HepG2 (cell line): ENCODE measurements around the gene TSC1. TPM values are rescaled to one million over a fixed set of nuclear protein-coding genes. Genes with fewer than 3 reads are reported as not detected.

Experiments used
- AKAP8 ChIP-seq: sonication (generic); formaldehyde crosslinking; IDR thresholded peaks from 2 replicates; pipeline ENCODE4 v1.5.1; 2020; ENCODE audit warnings: mild to moderate bottlenecking, missing genetic modification reagents
- CC2D1A ChIP-seq: sonication (generic); formaldehyde crosslinking; IDR thresholded peaks from 2 replicates; pipeline ENCODE4 v1.8.1; 2023; ENCODE audit warnings: mild to moderate bottlenecking, missing genetic modification reagents
- CEBPB ChIP-seq: IDR thresholded peaks from 2 replicates; pipeline ENCODE4 v1.6.1; 2011; ENCODE audit warnings: low read depth, low read length, improper control_type of control experiment, borderline replicate concordance
- E2F2 ChIP-seq: sonication (generic); formaldehyde crosslinking; IDR thresholded peaks from 2 replicates; pipeline ENCODE4 v1.4.0; 2020; ENCODE audit warnings: missing genetic modification reagents, borderline replicate concordance
- FOXC1 ChIP-seq: sonication (generic); formaldehyde crosslinking; IDR thresholded peaks from 2 replicates; pipeline ENCODE4 v1.8.0; 2022; ENCODE audit warnings: mild to moderate bottlenecking, missing genetic modification reagents, borderline replicate concordance
- GPN1 ChIP-seq: sonication (generic); formaldehyde crosslinking; IDR thresholded peaks from 2 replicates; pipeline ENCODE4 v1.5.1; 2020; ENCODE audit warnings: missing genetic modification reagents, borderline replicate concordance
- HMG20A ChIP-seq: IDR thresholded peaks from 2 replicates; pipeline ENCODE4 v1.6.1; 2016; ENCODE audit warnings: borderline replicate concordance
- HMG20B ChIP-seq: conservative IDR thresholded peaks from 2 replicates; pipeline ENCODE4 v1.6.1; 2016; ENCODE audit warnings: missing genetic modification reagents, missing compliant biosample characterization
- HNRNPK ChIP-seq: fragments of 200-400 bp; formaldehyde crosslinking; IDR thresholded peaks from 2 replicates; pipeline ENCODE4 v1.6.1; 2018; ENCODE audit warnings: low read length, low read depth, moderate library complexity, mild to moderate bottlenecking; ENCODE audit not compliant: poor library complexity, severe bottlenecking
- MYC ChIP-seq: sonication (generic); formaldehyde crosslinking; IDR thresholded peaks from 2 replicates; pipeline ENCODE4 v1.9.0; 2021; ENCODE audit warnings: missing genetic modification reagents, borderline replicate concordance
- ONECUT2 ChIP-seq: sonication (generic); formaldehyde crosslinking; IDR thresholded peaks from 2 replicates; pipeline ENCODE4 v1.4.0; 2020; ENCODE audit warnings: missing genetic modification reagents
- PAX8 ChIP-seq: sonication (generic); formaldehyde crosslinking; IDR thresholded peaks from 2 replicates; pipeline ENCODE4 v1.8.0; 2022; ENCODE audit warnings: mild to moderate bottlenecking, missing genetic modification reagents, borderline replicate concordance
- RFX3 ChIP-seq: IDR thresholded peaks from 2 replicates; pipeline ENCODE4 v1.6.1; 2016; ENCODE audit warnings: missing biosample characterization, missing genetic modification reagents
- SATB2 ChIP-seq: sonication (generic); formaldehyde crosslinking; IDR thresholded peaks from 2 replicates; pipeline ENCODE4 v1.5.0; 2020; ENCODE audit warnings: missing genetic modification reagents
- ZNF264 ChIP-seq: sonication (generic); formaldehyde crosslinking; IDR thresholded peaks from 2 replicates; pipeline ENCODE4 v1.4.0; 2020; ENCODE audit warnings: missing genetic modification reagents
- ZNF557 ChIP-seq: sonication (generic); formaldehyde crosslinking; IDR thresholded peaks from 2 replicates; pipeline ENCODE4 v1.4.0; 2020; ENCODE audit warnings: missing genetic modification reagents
- ZNF569 ChIP-seq: sonication (generic); formaldehyde crosslinking; IDR thresholded peaks from 2 replicates; pipeline ENCODE4 v1.5.0; 2020; ENCODE audit warnings: mild to moderate bottlenecking, missing genetic modification reagents, moderate library complexity, borderline replicate concordance
- ZNF672 ChIP-seq: sonication (generic); formaldehyde crosslinking; IDR thresholded peaks from 2 replicates; pipeline ENCODE4 v1.8.1; 2022; ENCODE audit warnings: missing genetic modification reagents
- ZNF782 ChIP-seq: sonication (generic); formaldehyde crosslinking; IDR thresholded peaks from 2 replicates; pipeline ENCODE4 v1.4.0; 2020; ENCODE audit warnings: missing genetic modification reagents, mild to moderate bottlenecking, borderline replicate concordance
- polyA plus RNA-seq, 8 experiments: library from polyadenylated mRNA; depleted of rRNA in 3 of 8; stranded (reverse) in 7 of 8; unstranded in 1 of 8; fragments of >200 nt; fragmentation: Illumina TruSeq in 4 of 8; extraction: Trizol in 4 of 8; gene quantifications; 2 replicates each; pipeline versions ENCODE4 v1.2.1 to v1.2.3, GENCODE V29; 2011 to 2016; ENCODE audit warnings: low read depth in 4 of 8, missing spikeins in 1 of 8, mixed read lengths in 1 of 8; ENCODE audit not compliant: insufficient read depth in 1 of 8
- total RNA-seq, 5 experiments: library from RNA; depleted of rRNA; stranded (reverse); fragments of >200 nt; fragmentation: Illumina TruSeq; extraction: Trizol; gene quantifications; 2 replicates each; pipeline ENCODE4 v1.2.3, GENCODE V29; 2016; ENCODE audit warnings: low read depth in 1 of 5
- TF ChIP-seq, protein P1 (sequence below): sonication (generic); formaldehyde crosslinking; IDR thresholded peaks from 2 replicates; pipeline ENCODE4 v1.8.0; 2023; ENCODE audit warnings: mild to moderate bottlenecking, missing genetic modification reagents
- TF ChIP-seq, protein P2 (sequence below): IDR thresholded peaks from 2 replicates; pipeline ENCODE4 v1.6.1; 2016
- TF ChIP-seq, protein P3 (sequence below): IDR thresholded peaks from 2 replicates; pipeline ENCODE4 v1.6.1; 2016; ENCODE audit warnings: missing compliant biosample characterization, missing genetic modification reagents, borderline replicate concordance
- TF ChIP-seq, protein P4 (sequence below): sonication (generic); formaldehyde crosslinking; IDR thresholded peaks from 2 replicates; pipeline ENCODE4 v1.5.0; 2020; ENCODE audit warnings: missing genetic modification reagents, mild to moderate bottlenecking, borderline replicate concordance

TSC1 gene
- total and polyA plus RNA-seq, 2 of the 13 experiments (the other 11 are each of a cell fraction or from before 2014, with no cell fraction given), result 31.6 to 66.1 TPM

- TF ChIP-seq E2F2 (CRISPR knock-in tag) (no peak), ZNF782 (CRISPR knock-in tag) (peak; percentile 30; the same call in 1 of the 2 replicates), SATB2 (CRISPR knock-in tag) (no peak), FOXC1 (CRISPR knock-in tag) (peak; percentile 83; the same call in 1 of the 2 replicates), ONECUT2 (CRISPR knock-in tag) (no peak; the same call in 1 of the 2 replicates), ZNF264 (CRISPR knock-in tag) (peak; percentile 13; the same call in 1 of the 2 replicates), AKAP8 (no peak), HMG20A (CRISPR knock-in tag) (no peak), ZNF557 (CRISPR knock-in tag) (peak; percentile 50; the same call in 1 of the 2 replicates), RFX3 (CRISPR knock-in tag) (no peak), CEBPB (no peak), ZNF672 (no peak), CC2D1A (CRISPR knock-in tag) (no peak), HMG20B (peak; percentile 75; the same call in 1 of the 2 replicates), ZNF569 (CRISPR knock-in tag) (no peak), MYC (CRISPR knock-in tag) (0 out of 2 replicates have a peak, but pooled peaks have one; percentile 17), PAX8 (peak; percentile 55; the same call in 1 of the 2 replicates), HNRNPK (peak; percentile 31), GPN1 (no peak)
- TF ChIP-seq, protein P1, sequence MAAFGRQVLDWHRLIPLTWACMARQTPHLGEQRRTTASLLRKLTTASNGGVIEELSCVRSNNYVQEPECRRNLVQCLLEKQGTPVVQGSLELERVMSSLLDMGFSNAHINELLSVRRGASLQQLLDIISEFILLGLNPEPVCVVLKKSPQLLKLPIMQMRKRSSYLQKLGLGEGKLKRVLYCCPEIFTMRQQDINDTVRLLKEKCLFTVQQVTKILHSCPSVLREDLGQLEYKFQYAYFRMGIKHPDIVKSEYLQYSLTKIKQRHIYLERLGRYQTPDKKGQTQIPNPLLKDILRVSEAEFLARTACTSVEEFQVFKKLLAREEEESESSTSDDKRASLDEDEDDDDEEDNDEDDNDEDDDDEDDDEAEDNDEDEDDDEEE (CRISPR knock-in tag), result no peak; the same call in 1 of the 2 replicates
- TF ChIP-seq, protein P2, sequence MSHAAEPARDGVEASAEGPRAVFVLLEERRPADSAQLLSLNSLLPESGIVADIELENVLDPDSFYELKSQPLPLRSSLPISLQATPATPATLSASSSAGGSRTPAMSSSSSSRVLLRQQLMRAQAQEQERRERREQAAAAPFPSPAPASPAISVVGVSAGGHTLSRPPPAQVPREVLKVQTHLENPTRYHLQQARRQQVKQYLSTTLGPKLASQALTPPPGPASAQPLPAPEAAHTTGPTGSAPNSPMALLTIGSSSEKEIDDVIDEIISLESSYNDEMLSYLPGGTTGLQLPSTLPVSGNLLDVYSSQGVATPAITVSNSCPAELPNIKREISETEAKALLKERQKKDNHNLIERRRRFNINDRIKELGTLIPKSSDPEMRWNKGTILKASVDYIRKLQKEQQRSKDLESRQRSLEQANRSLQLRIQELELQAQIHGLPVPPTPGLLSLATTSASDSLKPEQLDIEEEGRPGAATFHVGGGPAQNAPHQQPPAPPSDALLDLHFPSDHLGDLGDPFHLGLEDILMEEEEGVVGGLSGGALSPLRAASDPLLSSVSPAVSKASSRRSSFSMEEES (CRISPR knock-in tag), result peak; percentile 97
- TF ChIP-seq, protein P3, sequence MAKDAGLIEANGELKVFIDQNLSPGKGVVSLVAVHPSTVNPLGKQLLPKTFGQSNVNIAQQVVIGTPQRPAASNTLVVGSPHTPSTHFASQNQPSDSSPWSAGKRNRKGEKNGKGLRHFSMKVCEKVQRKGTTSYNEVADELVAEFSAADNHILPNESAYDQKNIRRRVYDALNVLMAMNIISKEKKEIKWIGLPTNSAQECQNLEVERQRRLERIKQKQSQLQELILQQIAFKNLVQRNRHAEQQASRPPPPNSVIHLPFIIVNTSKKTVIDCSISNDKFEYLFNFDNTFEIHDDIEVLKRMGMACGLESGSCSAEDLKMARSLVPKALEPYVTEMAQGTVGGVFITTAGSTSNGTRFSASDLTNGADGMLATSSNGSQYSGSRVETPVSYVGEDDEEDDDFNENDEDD (CRISPR knock-in tag), result peak; percentile 50; the same call in 1 of the 2 replicates
- TF ChIP-seq, protein P4, sequence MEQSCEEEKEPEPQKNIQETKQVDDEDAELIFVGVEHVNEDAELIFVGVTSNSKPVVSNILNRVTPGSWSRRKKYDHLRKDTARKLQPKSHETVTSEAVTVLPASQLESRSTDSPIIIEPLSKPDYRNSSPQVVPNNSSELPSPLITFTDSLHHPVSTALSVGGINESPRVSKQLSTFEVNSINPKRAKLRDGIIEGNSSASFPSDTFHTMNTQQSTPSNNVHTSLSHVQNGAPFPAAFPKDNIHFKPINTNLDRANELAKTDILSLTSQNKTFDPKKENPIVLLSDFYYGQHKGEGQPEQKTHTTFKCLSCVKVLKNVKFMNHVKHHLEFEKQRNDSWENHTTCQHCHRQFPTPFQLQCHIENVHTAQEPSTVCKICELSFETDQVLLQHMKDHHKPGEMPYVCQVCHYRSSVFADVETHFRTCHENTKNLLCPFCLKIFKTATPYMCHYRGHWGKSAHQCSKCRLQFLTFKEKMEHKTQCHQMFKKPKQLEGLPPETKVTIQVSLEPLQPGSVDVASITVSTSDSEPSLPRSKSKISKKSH, result peak; percentile 81; the same call in 1 of the 2 replicates
Observed at GRCh38 chr9:132944294-132945185, at the start of gene TSC1 (continued).
